Posterior vena cava (tissue), 2 donors: ENCODE data around the gene D2HGDH. TPM values are rescaled to one million over a fixed set of nuclear protein-coding genes. Genes with fewer than 3 reads are reported as not detected.
A peak's percentile ranks its signal among the peaks of the same experiment; 100 is the strongest.
"Not testable (repeated sequence)": the region's sequence is repeated elsewhere in the genome, so short reads cannot be mapped to it uniquely, and the experiment has no call there.

Experiments
- DNase-seq: peaks from one replicate; pipeline ENCODE4 v3.0.0-alpha.2; 2020; ENCODE audit warnings: low spot score
- intact Hi-C, 2 donors: fragments of 100-400 bp; cut with DNase I; formaldehyde crosslinking; loops; one replicate each; pipeline versions ENCODE4 v1.14.1 to v1.14.2; 2022 to 2023
- total RNA-seq, 2 donors: library from RNA; stranded (reverse); fragmentation: NEBNext Ultra II Directional; extraction: Animal tissue kit (Norgen Biotek cat#: 25700); gene quantifications; one replicate each; pipeline ENCODE4 v1.2.1, GENCODE V29; 2021
- donor health status: DM: yes; HTN: yes; CAD: no.
- donor health status: DM: yes; HTN: yes; CAD: no.

The D2HGDH gene
- total RNA-seq, 2 donors from 2014 or later: 12.4 to 18.8 TPM

DNA sequence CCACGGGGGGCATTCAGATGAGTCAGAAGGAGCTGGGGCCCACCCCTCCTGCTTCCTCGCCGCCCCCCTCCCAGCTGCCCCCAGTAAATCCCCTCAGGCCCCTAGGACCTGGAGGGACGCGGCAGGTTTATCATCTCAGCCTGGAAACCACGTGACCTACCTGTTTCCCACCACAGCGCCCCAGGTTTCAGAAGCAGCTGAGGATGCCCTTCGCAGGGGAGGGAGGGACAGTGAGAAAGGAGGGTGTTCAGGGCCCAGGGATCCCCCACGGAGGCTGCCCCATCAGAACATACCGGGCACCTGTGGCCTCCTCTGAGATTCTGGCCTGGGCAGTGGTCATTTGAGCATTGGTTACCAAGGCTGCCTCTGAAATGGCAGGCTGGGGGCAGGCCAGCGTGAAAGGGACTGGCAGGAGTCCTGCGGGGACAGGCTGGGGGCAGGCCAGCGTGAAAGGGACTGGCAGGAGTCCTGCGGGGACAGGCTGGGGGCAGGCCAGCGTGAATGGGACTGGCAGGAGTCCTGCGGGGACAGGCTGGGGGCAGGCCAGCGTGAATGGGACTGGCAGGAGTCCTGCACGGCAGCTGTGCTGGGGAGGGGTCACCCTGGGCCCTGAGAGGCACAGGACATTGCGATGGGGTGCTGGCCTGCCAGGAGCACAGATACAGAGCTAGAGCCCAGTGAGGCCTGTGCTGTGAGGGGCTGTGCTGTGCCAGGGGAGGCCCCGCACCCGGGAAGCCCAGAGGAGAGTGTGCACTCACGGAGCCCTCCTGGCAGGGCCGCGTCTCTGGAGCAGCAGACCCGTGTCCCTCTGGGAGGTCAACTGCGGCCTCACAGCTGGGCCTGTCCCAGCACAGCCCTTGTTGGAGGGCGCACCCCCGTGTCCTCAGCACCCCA is 76.1 kb downstream of the D2HGDH start:
- intact Hi-C loops: no loop called here
- DNase-seq: peak; percentile 78

DNA sequence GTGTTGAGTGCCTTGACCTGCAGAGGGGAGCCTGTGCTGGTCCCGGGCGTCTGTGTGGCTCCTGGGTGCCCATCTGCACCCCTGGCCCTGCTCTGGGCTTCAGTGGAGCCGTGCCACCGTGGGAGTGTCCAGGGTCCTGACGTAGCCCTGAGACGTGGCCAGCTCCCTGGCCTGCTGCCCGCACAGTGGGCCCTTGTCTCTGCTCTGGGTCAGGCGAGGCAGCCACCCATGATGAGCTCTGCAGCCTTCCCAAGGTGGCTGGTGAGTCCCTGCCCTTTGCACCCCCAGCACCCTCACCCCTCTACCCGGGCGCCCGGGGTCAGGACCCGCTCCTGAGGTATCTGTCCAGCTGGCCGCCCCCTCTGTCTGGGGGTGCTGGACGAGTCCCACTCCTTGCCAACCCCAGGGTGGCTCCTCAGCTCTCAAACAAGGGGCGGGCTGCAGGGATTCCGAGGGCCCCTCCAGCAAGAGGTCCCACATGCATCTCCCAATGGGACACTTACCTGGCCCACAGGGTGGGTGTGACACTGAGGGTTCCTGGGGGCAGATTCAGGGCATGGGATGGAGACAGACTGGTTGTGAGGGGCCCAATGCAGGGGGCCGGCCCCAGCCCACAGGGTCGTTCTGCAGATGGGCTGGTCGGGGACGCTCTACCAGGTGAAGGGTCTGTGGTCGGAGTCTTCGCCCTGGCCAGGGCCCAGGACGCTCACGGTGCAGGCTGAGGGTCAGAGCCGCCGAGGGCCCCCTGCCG is 76.9 kb downstream of the D2HGDH start:
- DNase-seq: peak; percentile 79

DNA sequence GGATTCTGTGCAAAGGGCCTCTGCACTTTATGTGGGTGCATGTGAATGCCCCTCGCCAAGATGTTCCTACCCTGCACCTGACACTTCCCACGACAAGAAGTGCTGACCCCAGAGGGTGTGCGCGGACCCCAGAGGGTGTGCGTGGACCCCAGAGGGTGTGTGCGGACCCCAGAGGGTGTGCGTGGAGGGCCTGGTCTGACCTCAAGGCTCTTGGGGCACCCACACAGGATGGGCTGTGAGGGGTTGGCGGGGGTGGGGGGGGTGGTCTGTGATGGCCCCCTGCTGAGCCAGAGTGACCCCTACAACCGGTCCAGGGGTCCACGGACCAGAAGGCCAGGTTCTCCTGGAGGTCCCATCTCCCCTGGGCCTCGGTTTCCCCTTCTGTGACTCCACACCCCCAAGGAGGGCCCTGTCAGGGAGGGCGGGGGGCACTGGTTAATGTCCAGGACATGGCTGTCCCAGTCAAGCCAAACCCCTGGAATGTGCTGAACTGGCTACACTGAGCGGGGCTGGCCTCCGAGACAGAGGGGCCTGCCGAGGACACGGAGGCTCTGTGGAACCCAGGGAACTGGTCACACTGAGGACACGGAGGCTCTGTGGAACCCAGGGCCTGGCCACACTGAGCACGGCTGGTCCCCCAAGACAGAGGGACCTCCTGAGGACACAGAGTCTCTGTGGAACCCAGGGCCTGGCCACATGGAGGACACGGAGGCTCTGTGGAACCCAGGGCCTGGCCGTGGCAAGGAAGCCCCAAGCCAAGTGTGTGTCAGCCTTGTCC is 77.7 kb downstream of the D2HGDH start:
- intact Hi-C loops: no loop called here
- DNase-seq: peak; percentile 50

More for the DNA sequence above, 76.9 kb downstream of the D2HGDH start:
- intact Hi-C loops: no loop called here

DNA sequence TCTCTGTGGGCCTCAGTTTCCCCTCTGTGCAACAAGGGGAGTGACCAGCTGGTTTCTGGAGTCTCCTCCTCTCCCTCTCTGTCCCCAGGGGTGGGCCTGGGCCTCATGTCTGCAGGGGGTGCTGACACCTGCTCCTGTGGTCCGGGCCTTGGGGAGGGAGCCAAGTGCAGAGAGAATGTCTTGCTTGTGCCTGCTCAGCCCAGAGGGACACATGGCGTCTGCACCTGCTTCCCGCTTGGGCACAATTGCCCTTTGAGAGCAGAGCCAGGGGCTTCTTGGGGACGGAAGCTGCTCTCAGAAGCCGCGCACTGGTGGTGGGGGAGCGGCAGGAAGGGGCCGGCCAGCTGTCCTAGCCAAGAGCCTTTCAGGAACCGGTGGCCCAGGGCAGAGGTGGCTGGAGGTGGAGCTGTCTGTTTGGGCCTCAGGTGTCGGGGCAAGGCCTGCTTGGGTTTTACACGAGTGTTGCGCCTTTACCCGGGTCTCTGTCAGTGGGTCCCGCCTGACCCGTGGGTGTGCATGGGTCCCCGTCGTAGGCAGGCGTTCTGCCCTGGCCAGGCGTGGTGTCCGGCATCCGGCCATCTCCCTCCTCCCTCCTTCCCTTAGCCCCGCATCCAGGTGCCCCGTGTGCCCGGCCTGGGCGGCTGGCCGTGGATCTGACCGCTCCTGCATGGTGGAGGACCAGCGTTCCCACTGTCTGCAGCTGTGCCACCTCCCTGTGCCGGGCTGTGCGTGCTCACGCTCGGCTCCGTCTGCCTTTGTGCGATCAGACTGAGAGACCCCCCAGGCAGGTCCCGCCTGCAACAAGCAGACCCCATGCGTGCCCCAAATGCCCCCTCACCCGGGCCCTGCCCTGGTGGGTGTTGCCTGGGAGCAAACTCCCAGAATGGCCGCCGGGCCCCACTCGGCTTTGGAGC is 78.6 kb downstream of the D2HGDH start:
- DNase-seq: peak; percentile 80

DNA sequence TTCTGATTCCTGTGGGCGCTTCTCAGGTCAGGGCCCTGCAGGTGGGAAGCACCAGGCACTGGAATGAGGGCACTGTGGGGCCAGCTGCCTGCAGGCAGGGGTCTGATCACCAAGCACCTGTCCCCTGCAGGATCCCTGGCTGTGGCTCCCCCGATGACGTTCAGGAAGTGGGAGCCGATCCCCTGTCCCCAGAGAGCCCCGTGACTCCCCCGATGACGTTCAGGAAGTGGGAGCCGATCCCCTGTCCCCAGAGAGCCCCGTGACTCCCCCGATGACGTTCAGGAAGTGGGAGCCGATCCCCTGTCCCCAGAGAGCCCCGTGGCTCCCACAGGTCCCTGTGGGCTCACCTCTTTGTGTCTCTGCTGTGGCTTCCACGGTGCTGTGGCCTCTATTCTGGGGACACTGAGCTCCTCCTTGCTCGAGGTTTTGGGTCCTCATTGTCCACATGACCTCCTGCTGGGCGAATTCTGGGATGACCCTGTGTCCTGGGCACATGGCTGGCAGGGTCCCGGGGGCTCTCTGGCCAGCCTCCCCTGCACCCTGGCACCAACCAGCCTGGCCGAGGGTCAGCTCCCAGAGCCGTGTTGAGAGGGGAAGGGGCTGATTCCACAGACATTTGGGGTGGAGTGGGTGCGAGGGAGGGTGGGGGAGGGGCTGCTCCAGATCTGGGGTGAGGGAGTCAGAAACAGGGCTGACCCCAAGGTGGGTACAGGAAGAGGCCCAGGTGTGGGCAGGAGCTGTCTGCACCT is 79.4 kb downstream of the D2HGDH start:
- intact Hi-C loops: no loop called here
- DNase-seq: no peak

More for the DNA sequence above, 78.6 kb downstream of the D2HGDH start:
- intact Hi-C loops: no loop called here

DNA sequence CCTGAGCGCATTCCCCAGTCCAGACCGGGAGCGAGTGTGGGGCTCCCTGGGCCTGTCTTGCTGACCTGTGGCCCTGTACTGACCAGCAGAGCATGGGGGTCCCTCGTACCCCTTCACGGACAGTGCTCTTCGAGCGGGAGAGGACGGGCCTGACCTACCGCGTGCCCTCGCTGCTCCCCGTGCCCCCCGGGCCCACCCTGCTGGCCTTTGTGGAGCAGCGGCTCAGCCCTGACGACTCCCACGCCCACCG is 79.9 kb downstream of the D2HGDH start:
- intact Hi-C loops: no loop called here

DNA sequence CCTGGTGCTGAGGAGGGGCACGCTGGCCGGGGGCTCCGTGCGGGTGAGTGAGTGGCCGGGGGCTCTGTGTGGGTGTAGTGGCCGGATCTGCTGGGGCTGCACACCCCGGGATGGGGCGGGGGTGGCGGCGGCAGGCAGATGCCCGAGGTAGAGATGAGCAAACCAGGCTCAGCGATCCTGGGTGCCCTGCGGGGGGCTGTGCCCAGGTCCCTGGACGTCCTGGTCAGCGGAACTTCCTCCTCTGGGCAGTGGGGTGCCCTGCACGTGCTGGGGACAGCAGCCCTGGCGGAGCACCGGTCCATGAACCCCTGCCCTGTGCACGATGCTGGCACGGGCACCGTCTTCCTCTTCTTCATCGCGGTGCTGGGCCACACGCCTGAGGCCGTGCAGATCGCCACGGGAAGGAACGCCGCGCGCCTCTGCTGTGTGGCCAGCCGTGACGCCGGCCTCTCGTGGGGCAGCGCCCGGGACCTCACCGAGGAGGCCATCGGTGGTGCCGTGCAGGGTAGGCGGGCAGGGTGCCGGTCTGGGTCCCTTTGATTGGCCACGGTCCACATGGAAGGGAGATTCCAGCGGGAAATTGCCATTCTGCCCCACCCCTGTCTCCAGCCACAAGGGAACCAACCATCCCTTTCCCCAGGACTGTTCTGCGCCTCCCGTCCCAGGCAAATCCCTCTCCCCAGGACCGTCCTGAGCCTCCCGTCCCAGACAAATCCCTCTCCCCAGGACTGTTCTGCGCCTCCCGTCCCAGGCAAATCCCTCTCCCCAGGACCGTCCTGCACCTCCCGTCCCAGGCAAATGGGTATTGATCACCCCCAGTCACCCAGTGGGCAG is 80.4 kb downstream of the D2HGDH start:
- peak; percentile 74 for DNase-seq
- intact Hi-C loops: no loop called here

More for the DNA sequence above, 79.9 kb downstream of the D2HGDH start:
- DNase-seq: no peak

DNA sequence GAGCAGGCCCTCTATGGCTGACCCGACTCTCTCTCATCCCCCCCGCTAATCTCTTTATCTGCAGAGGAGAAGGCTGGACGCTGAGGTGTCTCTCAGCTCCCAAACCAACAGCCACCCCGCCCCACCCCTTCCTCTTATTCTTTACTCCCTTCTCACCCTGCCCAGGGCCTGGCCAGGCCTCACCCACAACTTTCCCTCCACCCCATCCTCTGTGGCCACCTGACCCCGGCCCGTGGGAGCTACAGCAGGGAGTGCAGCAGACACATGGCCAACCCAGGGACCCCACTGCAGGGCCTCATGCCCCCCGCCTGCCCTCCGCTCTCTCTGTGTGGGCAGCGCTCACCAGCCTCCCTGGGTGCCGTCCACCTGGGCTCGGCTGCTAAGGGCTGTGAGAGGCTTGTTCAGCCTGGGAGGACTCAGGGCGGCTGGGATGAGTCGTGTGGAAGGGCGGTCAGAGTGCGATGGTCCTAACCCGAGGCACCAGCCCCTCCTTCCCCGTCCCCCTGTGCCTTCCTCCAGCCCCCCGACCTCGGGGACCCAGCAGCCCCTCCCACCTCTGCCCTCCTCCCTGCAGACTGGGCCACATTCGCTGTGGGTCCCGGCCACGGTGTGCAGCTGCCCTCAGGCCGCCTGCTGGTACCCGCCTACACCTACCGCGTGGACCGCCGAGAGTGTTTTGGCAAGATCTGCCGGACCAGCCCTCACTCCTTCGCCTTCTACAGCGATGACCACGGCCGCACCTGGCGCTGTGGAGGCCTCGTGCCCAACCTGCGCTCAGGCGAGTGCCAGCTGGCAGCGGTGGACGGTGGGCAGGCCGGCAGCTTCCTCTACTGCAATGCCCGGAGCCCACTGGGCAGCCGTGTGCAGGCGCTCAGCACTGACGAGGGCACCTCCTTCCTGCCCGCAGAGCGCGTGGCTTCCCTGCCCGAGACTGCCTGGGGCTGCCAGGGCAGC is 81.3 kb downstream of the D2HGDH start:
- peak; percentile 73 for DNase-seq
- intact Hi-C loops: no loop called here

DNA sequence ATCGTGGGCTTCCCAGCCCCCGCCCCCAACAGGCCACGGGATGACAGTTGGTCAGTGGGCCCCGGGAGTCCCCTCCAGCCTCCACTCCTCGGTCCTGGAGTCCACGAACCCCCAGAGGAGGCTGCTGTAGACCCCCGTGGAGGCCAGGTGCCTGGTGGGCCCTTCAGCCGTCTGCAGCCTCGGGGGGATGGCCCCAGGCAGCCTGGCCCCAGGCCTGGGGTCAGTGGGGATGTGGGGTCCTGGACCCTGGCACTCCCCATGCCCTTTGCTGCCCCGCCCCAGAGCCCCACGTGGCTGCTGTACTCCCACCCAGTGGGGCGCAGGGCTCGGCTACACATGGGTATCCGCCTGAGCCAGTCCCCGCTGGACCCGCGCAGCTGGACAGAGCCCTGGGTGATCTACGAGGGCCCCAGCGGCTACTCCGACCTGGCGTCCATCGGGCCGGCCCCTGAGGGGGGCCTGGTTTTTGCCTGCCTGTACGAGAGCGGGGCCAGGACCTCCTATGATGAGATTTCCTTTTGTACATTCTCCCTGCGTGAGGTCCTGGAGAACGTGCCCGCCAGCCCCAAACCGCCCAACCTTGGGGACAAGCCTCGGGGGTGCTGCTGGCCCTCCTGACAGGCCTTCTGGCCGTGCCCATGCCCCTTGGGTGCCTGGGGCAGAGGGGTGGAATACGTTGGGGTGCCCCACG is 82.1 kb downstream of the D2HGDH start:
- intact Hi-C loops: no loop called here
- DNase-seq: peak; percentile 83

DNA sequence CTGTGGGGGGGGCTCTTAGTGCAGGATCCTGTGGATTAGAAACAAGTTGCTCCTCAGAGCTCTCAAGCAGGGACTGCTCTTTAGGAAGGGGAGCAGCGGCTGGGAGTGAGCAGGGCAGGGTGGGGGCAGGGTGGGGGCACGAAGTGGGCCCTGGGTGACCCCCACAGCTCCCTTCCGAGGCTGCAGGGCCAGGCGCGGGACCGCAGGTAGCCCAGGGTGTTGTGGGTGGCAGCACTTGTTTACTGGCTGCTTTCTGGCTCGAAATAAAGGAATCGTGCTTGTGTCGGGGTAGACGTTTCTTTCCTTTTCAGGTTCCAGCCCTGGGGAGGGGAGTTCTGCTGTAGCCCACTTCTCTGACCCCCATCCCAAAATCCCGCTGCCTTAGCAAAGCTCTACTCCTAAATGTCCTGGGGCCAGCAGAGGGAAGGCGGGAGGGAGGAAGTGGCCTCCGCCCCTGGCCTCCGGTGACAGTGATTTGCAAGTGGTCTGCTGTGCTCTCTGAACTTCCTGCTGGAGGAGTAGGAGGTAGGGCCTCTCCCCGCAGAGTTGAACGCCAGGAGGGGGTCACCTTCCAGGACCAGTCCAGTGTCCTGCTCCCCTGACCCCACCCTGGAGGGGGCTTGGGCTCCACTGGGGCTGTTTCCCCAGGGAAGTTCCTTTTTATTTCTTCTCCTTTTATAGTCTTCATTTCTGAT is 82.8 kb downstream of the D2HGDH start:
- peak; percentile 60 for DNase-seq
- intact Hi-C loops: no loop called here

DNA sequence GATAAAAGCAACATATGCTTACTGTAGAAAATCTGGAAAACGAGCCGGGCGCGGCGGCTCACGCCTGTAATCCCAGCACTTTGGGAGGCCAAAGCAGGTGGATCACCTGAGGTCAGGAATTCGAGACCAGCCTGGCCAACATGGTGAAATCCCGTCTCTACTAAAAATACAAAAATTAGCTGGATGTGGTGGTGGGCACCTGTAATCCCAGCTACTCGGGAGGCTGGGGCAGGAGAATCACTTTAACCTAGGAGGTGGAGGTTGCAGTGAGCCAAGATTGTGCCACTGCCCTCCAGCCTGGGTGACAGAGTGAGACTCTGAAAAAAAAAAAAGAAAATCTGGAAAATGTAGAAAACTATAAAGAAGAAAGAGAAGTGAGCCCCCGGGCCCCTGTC is 83.4 kb downstream of the D2HGDH start:
- intact Hi-C loops, DNase-seq: not testable (repeated sequence)
